Measurements from ENCODE around the gene SCGB3A1.

Gene SCGB3A1

GRCh38 chr5:180625125-180625790 is 34.0 kb upstream of the SCGB3A1 start:
- no peak for DNase-seq

- no peak for DNase-seq
Measured at GRCh38 chr5:180624587-180624986, 33.3 kb upstream of the SCGB3A1 start.

- DNase-seq = no peak
Measured at GRCh38 chr5:180623844-180624243, 32.5 kb upstream of the SCGB3A1 start.

- no peak for DNase-seq
Measured at GRCh38 chr5:180623411-180623834, 32.1 kb upstream of the SCGB3A1 start.

- no peak for DNase-seq
Measured at GRCh38 chr5:180622910-180623309, 31.6 kb upstream of the SCGB3A1 start.

- no peak for DNase-seq
Measured at GRCh38 chr5:180621311-180621710, 30.0 kb upstream of the SCGB3A1 start.

- no peak for DNase-seq
Measured at GRCh38 chr5:180620014-180620413, 28.7 kb upstream of the SCGB3A1 start.

- DNase-seq = no peak
Measured at GRCh38 chr5:180619563-180619915, 28.2 kb upstream of the SCGB3A1 start.

- DNase-seq = peak; percentile 59
Measured at GRCh38 chr5:180618829-180619562, 27.7 kb upstream of the SCGB3A1 start.

GRCh38 chr5:180618487-180618828 is 27.2 kb upstream of the SCGB3A1 start:
- DNase-seq = no peak

- no peak for DNase-seq
Measured at GRCh38 chr5:180613814-180614188, 22.5 kb upstream of the SCGB3A1 start.

- DNase-seq = no peak
Measured at GRCh38 chr5:180613188-180613813, 22.0 kb upstream of the SCGB3A1 start.

GRCh38 chr5:180612683-180613082 is 21.4 kb upstream of the SCGB3A1 start:
- DNase-seq = no peak

GRCh38 chr5:180611140-180611850 is 20.0 kb upstream of the SCGB3A1 start:
- DNase-seq = no peak

- DNase-seq = no peak
Measured at GRCh38 chr5:180609817-180610550, 18.7 kb upstream of the SCGB3A1 start.

GRCh38 chr5:180609386-180609785 is 18.1 kb upstream of the SCGB3A1 start:
- no peak for DNase-seq

GRCh38 chr5:180608572-180609310 is 17.4 kb upstream of the SCGB3A1 start:
- DNase-seq = no peak

GRCh38 chr5:180607861-180608571 is 16.7 kb upstream of the SCGB3A1 start:
- DNase-seq = no peak

GRCh38 chr5:180606215-180606785 is 15.0 kb upstream of the SCGB3A1 start:
- no peak for DNase-seq

GRCh38 chr5:180605554-180606214 is 14.4 kb upstream of the SCGB3A1 start:
- peak; percentile 50 for DNase-seq

- no peak for DNase-seq
Measured at GRCh38 chr5:180604271-180604670, 13.0 kb upstream of the SCGB3A1 start.

Measured in EL (cell line).